ENCODE measurements around the gene ZSCAN25.

GRCh38 chr7:99594948-99595745 is 21.6 kb upstream of the ZSCAN25 start:
- TF ChIP-seq POLR2A (IDR thresholded peaks at IDR 0.05) (no peak), CTCF (IDR thresholded peaks at IDR 0.05) (no peak), POLR2AphosphoS5 (IDR thresholded peaks at IDR 0.05) (no peak)
